ENCODE results near the gene POLG. TPM values are rescaled to one million over a fixed set of nuclear protein-coding genes. Genes with fewer than 3 reads are reported as not detected.

POLG gene
- polyA plus RNA-seq, 2 of the 4 experiments (the other 2 are of a cell fraction) = 24.1 to 50.2 TPM

- no peak for TF ChIP-seq ZNF302 (CRISPR knock-in tag; IDR thresholded peaks at IDR 0.05)
- TF ChIP-seq USF2 (IDR thresholded peaks at IDR 0.05) = no peak
These were observed 45.2 kb upstream of the POLG start (continued) for GRCh38 chr15:89379818-89380217.

GRCh38 chr15:89379251-89379695 is 44.6 kb upstream of the POLG start:
- FAIRE-seq = no peak
- ChIA-PET POLR2A (interaction anchor here (0.6 kb wide), 1 partner anchor 326 kb away, joined by 3 read pairs; no protein-coding TSS in a partner anchor), CTCF (interaction anchor here (1.2 to 21.9 kb wide), 6 partner anchors 10 to 93 kb away, joined by 4 to 494 read pairs (median 8); no protein-coding TSS in a partner anchor)
- H3K4me1 ChIP-seq = peaks cover 10% of the 10 kb centered on the region; the same call in 2 of the 3 replicates
- H3K4me3 ChIP-seq = no peak overlapping the region
- DNase-seq (ENCODE audit: low read depth in 1 of 2, low spot score in 1 of 2) = no peak
- no peak for ATAC-seq
- H3K27ac ChIP-seq = no peak overlapping the region
- no peaks in the 10 kb centered on the region for H3K9me3 ChIP-seq
- no peak overlapping the region for H3K4me2 ChIP-seq
- WGBS (ENCODE audit: missing lambda C conversion rate) = 88% methylated on average over 28 of the region's 28 CpGs
- TF ChIP-seq SREBF2 (IDR thresholded peaks at IDR 0.05) (no peak), PBX3 (IDR thresholded peaks at IDR 0.05) (no peak), RARB (CRISPR knock-in tag; IDR thresholded peaks at IDR 0.05) (no peak), HOXA7 (CRISPR knock-in tag; IDR thresholded peaks at IDR 0.05) (no peak), CHD4 (IDR thresholded peaks at IDR 0.05; ENCODE audit: borderline replicate concordance) (no peak), ZNF302 (CRISPR knock-in tag; IDR thresholded peaks at IDR 0.05) (no peak), HEYL (CRISPR knock-in tag; IDR thresholded peaks at IDR 0.05) (no peak), GATA3 (IDR thresholded peaks at IDR 0.05; ENCODE audit: borderline replicate concordance) (no peak), MAFK (IDR thresholded peaks at IDR 0.05; ENCODE audit: partially characterized antibody) (no peak), NFE2L2 (conservative IDR thresholded peaks at IDR 0.05; ENCODE audit: low read length) (no peak), RCOR1 (IDR thresholded peaks at IDR 0.05; ENCODE audit: low read depth, low read length) (no peak), EHMT2 (IDR thresholded peaks at IDR 0.05; ENCODE audit: low read depth) (no peak), CBX8 (IDR thresholded peaks at IDR 0.05) (no peak)

- Histone ChIP-seq H3K27ac (no peak overlapping the region), H3K9me3 (no peaks in the 10 kb centered on the region), H3K4me1 (peaks cover 3% of the 10 kb centered on the region; the same call in 2 of the 3 replicates), H3K4me3 (no peak overlapping the region), H3K4me2 (no peak overlapping the region)
- DNase-seq (ENCODE audit: low read depth in 1 of 2, low spot score in 1 of 2) = no peak
- CTCF ChIA-PET = interaction anchor here (1.0 to 21.9 kb wide), 7 partner anchors 11 to 94 kb away, joined by 4 to 494 read pairs (median 7); no protein-coding TSS in a partner anchor
- WGBS (ENCODE audit: missing lambda C conversion rate) = 84% methylated on average over 76 of the region's 76 CpGs
- TF ChIP-seq HDAC2 (IDR thresholded peaks at IDR 0.05) = no peak
- no peak for TF ChIP-seq E2F6 (IDR thresholded peaks at IDR 0.05; ENCODE audit: borderline replicate concordance, low read depth)
- no peak for TF ChIP-seq HOXA7 (CRISPR knock-in tag; IDR thresholded peaks at IDR 0.05)
- no peak for TF ChIP-seq MAFK (IDR thresholded peaks at IDR 0.05; ENCODE audit: partially characterized antibody)
- no peak for TF ChIP-seq POLR2AphosphoS2 (conservative IDR thresholded peaks at IDR 0.05; ENCODE audit: low read length)
- no peak for TF ChIP-seq EHF (CRISPR knock-in tag; IDR thresholded peaks at IDR 0.05)
- TF ChIP-seq GATA3 (IDR thresholded peaks at IDR 0.05; ENCODE audit: borderline replicate concordance) = no peak
- no peak for TF ChIP-seq FOXS1 (CRISPR knock-in tag; IDR thresholded peaks at IDR 0.05)
- TF ChIP-seq JUNB (IDR thresholded peaks at IDR 0.05) = no peak
- TF ChIP-seq PHF8 (IDR thresholded peaks at IDR 0.05; ENCODE audit: borderline replicate concordance, low read depth) = no peak
- TF ChIP-seq CBX8 (IDR thresholded peaks at IDR 0.05) = no peak
- TF ChIP-seq HOXB13 (CRISPR knock-in tag; IDR thresholded peaks at IDR 0.05; ENCODE audit: low read depth) = no peak
- TF ChIP-seq SREBF2 (IDR thresholded peaks at IDR 0.05) = no peak
- no peak for TF ChIP-seq KDM1A (IDR thresholded peaks at IDR 0.05; ENCODE audit: low read depth)
- no peak for FAIRE-seq
- no peak for ATAC-seq
- POLR2A ChIA-PET = no interaction called here
These were observed 43.9 kb upstream of the POLG start for GRCh38 chr15:89378296-89379151.
